OCI-M1 (cell line): ENCODE data around the gene PIEZO1.
"Not testable (repeated sequence)": the region's sequence is repeated elsewhere in the genome, so short reads cannot be mapped to it uniquely, and the experiment has no call there.

Experiments
- DNase-seq: peaks from one replicate; lab custom pipeline; 2025; lab: John Stamatoyannopoulos, UW

The PIEZO1 gene

GRCh38 chr16:88781140-88782077, 3.6 kb downstream of the PIEZO1 start:
- peak; percentile 22 for DNase-seq

GRCh38 chr16:88780142-88781062, 4.6 kb downstream of the PIEZO1 start:
- no peak for DNase-seq

- DNase-seq, result no peak
Observed at GRCh38 chr16:88779406-88780141, 5.4 kb downstream of the PIEZO1 start.

GRCh38 chr16:88778541-88779065, 6.4 kb downstream of the PIEZO1 start:
- no peak for DNase-seq

GRCh38 chr16:88778271-88778525, 6.8 kb downstream of the PIEZO1 start:
- DNase-seq, result no peak

- no peak for DNase-seq
Observed at GRCh38 chr16:88777471-88778270, 7.3 kb downstream of the PIEZO1 start.

GRCh38 chr16:88775825-88776224, 9.2 kb downstream of the PIEZO1 start:
- DNase-seq, result no peak

- no peak for DNase-seq
Observed at GRCh38 chr16:88774544-88775393, 10.3 kb downstream of the PIEZO1 start.

- peak; percentile 92 for DNase-seq
Observed at GRCh38 chr16:88773812-88774291, 11.2 kb downstream of the PIEZO1 start.

GRCh38 chr16:88772871-88773811, 11.9 kb downstream of the PIEZO1 start:
- DNase-seq, result no peak

- not testable (repeated sequence) for DNase-seq
Observed at GRCh38 chr16:88771781-88772180, 13.2 kb downstream of the PIEZO1 start.

- DNase-seq, result no peak
Observed at GRCh38 chr16:88771294-88771772, 13.7 kb downstream of the PIEZO1 start.

- peak; percentile 89 for DNase-seq
Observed at GRCh38 chr16:88770461-88771293, 14.3 kb downstream of the PIEZO1 start.

- DNase-seq, result peak; percentile 84
Observed at GRCh38 chr16:88769617-88770460, 15.2 kb downstream of the PIEZO1 start.

GRCh38 chr16:88768071-88768783, 16.8 kb downstream of the PIEZO1 start:
- peak; percentile 74 for DNase-seq

GRCh38 chr16:88767546-88768070, 17.4 kb downstream of the PIEZO1 start:
- no peak for DNase-seq
